Calu3 (cell line): Measurements from ENCODE around the gene NRG2. TPM values are rescaled to one million over a fixed set of nuclear protein-coding genes. Genes with fewer than 3 reads are reported as not detected.

ENCODE experiments used
- BruUV-seq: library from RNA; stranded (reverse); fragments of 400-500 nt; replicated peaks from 2 replicates; lab custom pipeline; 2021; lab: Mats Ljungman, UMichigan
- CTCF ChIA-PET: fragments of 300-600 bp; sonication (Branson Sonifier 250); formaldehyde crosslinking; loops from one replicate; lab custom pipeline; 2022; ENCODE audit warnings: antibody characterized with exemption; lab: Charles Lee
- DNase-seq: peaks from one replicate; pipeline ENCODE4 v3.0.0; 2022
- H3K27ac Mint-ChIP-seq: one replicate; pipeline ENCODE4 v1.8.0; 2022; ENCODE audit warnings: mixed read lengths; ENCODE audit not compliant: unreplicated experiment
- H3K27me3 Mint-ChIP-seq: one replicate; pipeline ENCODE4 v1.8.0; 2022; ENCODE audit warnings: mixed read lengths; ENCODE audit not compliant: unreplicated experiment
- H3K36me3 Mint-ChIP-seq: one replicate; pipeline ENCODE4 v1.8.0; 2022; ENCODE audit warnings: mild to moderate bottlenecking, moderate library complexity, mixed read lengths; ENCODE audit not compliant: insufficient read depth, unreplicated experiment
- H3K4me1 Mint-ChIP-seq: one replicate; pipeline ENCODE4 v1.8.0; 2022; ENCODE audit warnings: mild to moderate bottlenecking, low read depth, mixed read lengths; ENCODE audit not compliant: unreplicated experiment
- H3K4me3 Mint-ChIP-seq: one replicate; pipeline ENCODE4 v1.8.0; 2022; ENCODE audit warnings: mild to moderate bottlenecking, low read depth, moderate library complexity, mixed read lengths; ENCODE audit not compliant: unreplicated experiment
- H3K9me3 Mint-ChIP-seq: one replicate; pipeline ENCODE4 v1.8.0; 2022; ENCODE audit warnings: low read depth, mixed read lengths; ENCODE audit not compliant: unreplicated experiment
- CTCF ChIP-seq: fragments of 200-600 bp; IDR thresholded peaks from one replicate; pipeline ENCODE4 v1.8.0; 2022; ENCODE audit warnings: antibody characterized with exemption; ENCODE audit not compliant: unreplicated experiment
- intact Hi-C: fragments of 100-400 bp; cut with micrococcal nuclease; formaldehyde crosslinking; loops from one replicate; pipeline ENCODE4 v1.10.0; 2022; ENCODE audit not compliant: unreplicated experiment
- total RNA-seq: library from RNA; stranded (reverse); gene quantifications from 2 replicates; pipeline ENCODE4 v1.2.3, GENCODE V29; 2022

NRG2 gene
- total RNA-seq, 1 experiment from 2014 or later: 1.4 TPM

GRCh38 chr5:139867581-139867980 is 175.5 kb downstream of the NRG2 start:
- intact Hi-C loops: loop anchor here (10.0 kb wide), 1 partner anchor 233 kb away; no protein-coding TSS in a partner anchor
- peaks cover 84% of the 10 kb centered on the region for H3K27me3 Mint-ChIP-seq
- no TSS peak for BruUV-seq
- no peak overlapping the region for H3K4me3 Mint-ChIP-seq
- H3K36me3 Mint-ChIP-seq: no peaks in the 10 kb centered on the region
- CTCF ChIA-PET: no interaction called here
- no peaks in the 10 kb centered on the region for H3K4me1 Mint-ChIP-seq
- H3K9me3 Mint-ChIP-seq: no peaks in the 10 kb centered on the region
- H3K27ac Mint-ChIP-seq: no peak overlapping the region
- TF ChIP-seq CTCF: no peak
- no peak for DNase-seq

GRCh38 chr5:139867109-139867508 is 176.0 kb downstream of the NRG2 start:
- CTCF ChIA-PET: no interaction called here
- TF ChIP-seq CTCF: no peak
- intact Hi-C loops: loop anchor here (10.0 kb wide), 1 partner anchor 232 kb away; no protein-coding TSS in a partner anchor
- no peak overlapping the region for H3K27ac Mint-ChIP-seq
- H3K4me1 Mint-ChIP-seq: no peaks in the 10 kb centered on the region
- no peak for DNase-seq
- H3K36me3 Mint-ChIP-seq: no peaks in the 10 kb centered on the region
- no peaks in the 10 kb centered on the region for H3K9me3 Mint-ChIP-seq
- H3K4me3 Mint-ChIP-seq: no peak overlapping the region
- BruUV-seq: no TSS peak
- H3K27me3 Mint-ChIP-seq: peaks cover 80% of the 10 kb centered on the region

GRCh38 chr5:139864716-139865483 is 178.2 kb downstream of the NRG2 start:
- peaks cover 67% of the 10 kb centered on the region for H3K27me3 Mint-ChIP-seq
- H3K9me3 Mint-ChIP-seq: no peaks in the 10 kb centered on the region
- DNase-seq: no peak
- no peaks in the 10 kb centered on the region for H3K4me1 Mint-ChIP-seq
- intact Hi-C loops: loop anchor here (1.0 to 10.0 kb wide), 2 partner anchors 78 to 230 kb away; no protein-coding TSS in a partner anchor
- no peaks in the 10 kb centered on the region for H3K36me3 Mint-ChIP-seq
- H3K4me3 Mint-ChIP-seq: no peak overlapping the region
- no peak for TF ChIP-seq CTCF
- no peak overlapping the region for H3K27ac Mint-ChIP-seq
- BruUV-seq: no TSS peak
- CTCF ChIA-PET: no interaction called here

GRCh38 chr5:139863855-139864558 is 179.1 kb downstream of the NRG2 start:
- DNase-seq: peak; percentile 80
- H3K27ac Mint-ChIP-seq: no peak overlapping the region
- no TSS peak for BruUV-seq
- no peak overlapping the region for H3K4me3 Mint-ChIP-seq
- H3K36me3 Mint-ChIP-seq: no peaks in the 10 kb centered on the region
- no peaks in the 10 kb centered on the region for H3K4me1 Mint-ChIP-seq
- intact Hi-C loops: loop anchor here (1.0 to 10.0 kb wide), 2 partner anchors 77 to 229 kb away; no protein-coding TSS in a partner anchor
- H3K9me3 Mint-ChIP-seq: no peaks in the 10 kb centered on the region
- CTCF ChIA-PET: interaction anchor here (0.6 to 1.8 kb wide), 3 partner anchors 13 to 105 kb away, joined by 3 to 14 read pairs (median 3); no protein-coding TSS in a partner anchor
- H3K27me3 Mint-ChIP-seq: peaks cover 60% of the 10 kb centered on the region
- peak; percentile 94 for TF ChIP-seq CTCF
